MM.1S (cell line): ENCODE results near the gene DNAJB6.

Source experiments
- EZH2 ChIP-seq: fragments of 300-600 bp; sonication (generic); optimal IDR thresholded peaks from 2 replicates; pipeline ENCODE3; 2017; ENCODE audit warnings: low read depth, mild to moderate bottlenecking, antibody characterized with exemption, low read length, mixed read lengths
- TF ChIP-seq, protein P1 (sequence below): fragments of 300-600 bp; sonication (generic); IDR thresholded peaks from 2 replicates; pipeline ENCODE4 v1.5.1; 2016; ENCODE audit warnings: antibody characterized with exemption, low read length, mixed read lengths

DNA sequence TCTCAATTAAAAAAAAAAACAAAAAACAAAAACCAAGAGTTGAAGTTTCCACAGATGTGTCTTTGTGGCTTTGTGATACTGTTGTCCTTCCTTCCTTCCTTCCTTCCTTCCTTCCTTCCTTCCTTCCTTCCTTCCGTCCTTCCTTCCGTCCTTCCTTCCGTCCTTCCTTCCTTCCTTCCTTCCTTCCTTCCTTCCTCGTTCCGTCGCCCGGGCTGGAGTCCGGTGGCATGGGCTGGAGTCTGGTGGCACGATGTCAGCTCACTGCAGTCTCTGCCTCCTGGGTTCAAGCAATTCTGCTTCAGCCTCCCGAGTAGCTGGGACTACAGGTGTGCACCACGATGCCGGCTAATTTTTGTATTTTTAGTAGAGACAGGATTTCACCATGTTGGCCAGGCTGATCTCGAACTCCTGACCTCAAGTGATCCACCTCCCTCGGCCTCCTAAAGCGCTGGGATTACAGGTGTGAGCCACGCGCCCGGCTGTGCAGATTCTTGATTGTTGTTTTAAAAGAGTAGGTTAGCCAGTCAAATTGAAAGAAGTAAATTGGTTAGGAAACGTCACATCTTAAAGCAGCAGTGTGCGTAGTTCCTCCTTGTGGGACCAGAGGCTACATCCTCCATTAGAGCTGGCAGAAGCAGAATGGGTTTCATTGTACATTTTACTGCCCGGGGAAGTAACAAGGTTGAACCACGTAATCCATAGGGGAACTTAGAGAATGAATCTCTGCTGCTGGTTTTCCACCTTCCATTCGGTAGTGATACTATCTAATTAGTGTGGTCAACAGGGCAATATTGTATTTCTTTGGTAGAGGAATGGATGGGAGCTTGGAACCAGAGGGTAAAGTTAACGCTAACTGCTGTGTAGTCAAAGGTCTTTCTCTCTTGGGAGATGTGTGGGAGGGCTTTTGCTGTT lies 20.6 kb downstream of the DNAJB6 start:
- no peak for TF ChIP-seq EZH2
- TF ChIP-seq, protein P1, sequence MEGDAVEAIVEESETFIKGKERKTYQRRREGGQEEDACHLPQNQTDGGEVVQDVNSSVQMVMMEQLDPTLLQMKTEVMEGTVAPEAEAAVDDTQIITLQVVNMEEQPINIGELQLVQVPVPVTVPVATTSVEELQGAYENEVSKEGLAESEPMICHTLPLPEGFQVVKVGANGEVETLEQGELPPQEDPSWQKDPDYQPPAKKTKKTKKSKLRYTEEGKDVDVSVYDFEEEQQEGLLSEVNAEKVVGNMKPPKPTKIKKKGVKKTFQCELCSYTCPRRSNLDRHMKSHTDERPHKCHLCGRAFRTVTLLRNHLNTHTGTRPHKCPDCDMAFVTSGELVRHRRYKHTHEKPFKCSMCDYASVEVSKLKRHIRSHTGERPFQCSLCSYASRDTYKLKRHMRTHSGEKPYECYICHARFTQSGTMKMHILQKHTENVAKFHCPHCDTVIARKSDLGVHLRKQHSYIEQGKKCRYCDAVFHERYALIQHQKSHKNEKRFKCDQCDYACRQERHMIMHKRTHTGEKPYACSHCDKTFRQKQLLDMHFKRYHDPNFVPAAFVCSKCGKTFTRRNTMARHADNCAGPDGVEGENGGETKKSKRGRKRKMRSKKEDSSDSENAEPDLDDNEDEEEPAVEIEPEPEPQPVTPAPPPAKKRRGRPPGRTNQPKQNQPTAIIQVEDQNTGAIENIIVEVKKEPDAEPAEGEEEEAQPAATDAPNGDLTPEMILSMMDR, result no peak
